Stimulated activated CD4-positive, alpha-beta T cell treated with anti-CD3 and anti-CD28 coated beads, Interleukin-15, amount 100 ng/mL, for 48 hours (primary cell): ENCODE measurements around the gene LPO.
A peak's percentile ranks its signal among the peaks of the same experiment; 100 is the strongest.

ENCODE experiments used
- DNase-seq, 2 donors: peaks; one replicate each; pipeline ENCODE4 v3.0.0-alpha.2; 2020; ENCODE audit warnings: low read depth in 2 of 2

LPO gene

DNA sequence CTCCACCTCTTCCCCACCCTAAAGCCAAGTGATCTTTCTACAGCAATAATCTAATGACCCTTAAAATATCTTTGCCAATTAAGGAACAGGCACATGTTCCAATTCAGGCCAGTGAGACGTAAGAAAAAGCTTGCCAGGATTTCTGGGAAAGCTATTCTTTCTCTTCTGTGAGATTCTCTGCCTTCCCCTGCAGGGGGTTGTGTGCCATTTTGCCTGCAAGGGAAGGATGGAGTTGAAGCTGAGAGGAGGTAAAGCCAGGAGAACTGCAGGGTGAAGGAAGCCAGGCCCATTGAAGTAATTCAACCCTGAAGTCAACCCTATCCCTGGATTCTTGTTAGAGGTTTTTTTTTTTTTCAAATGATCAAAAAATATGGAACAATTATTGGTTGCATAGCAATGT is 9.0 kb upstream of the LPO start:
- DNase-seq: no peak

DNA sequence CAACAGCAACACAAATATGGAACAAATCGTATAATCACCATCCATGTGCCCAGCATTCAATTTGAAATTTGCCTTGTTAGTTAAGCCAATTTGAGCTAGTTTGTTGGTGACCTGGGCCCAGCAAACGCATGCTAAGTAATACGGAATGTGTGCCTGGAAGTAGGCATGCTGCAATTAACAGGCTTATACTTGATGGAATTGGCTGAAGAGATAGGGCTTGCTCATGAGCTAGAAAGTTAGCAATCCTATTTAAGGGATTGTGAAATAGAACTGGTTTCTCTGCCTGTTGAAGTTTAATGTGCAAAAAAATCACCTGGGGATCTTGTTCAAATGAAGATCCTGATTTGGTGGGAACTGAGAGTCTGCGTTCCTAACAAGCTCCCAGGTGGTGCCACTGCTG is 8.5 kb upstream of the LPO start:
- no peak for DNase-seq

DNA sequence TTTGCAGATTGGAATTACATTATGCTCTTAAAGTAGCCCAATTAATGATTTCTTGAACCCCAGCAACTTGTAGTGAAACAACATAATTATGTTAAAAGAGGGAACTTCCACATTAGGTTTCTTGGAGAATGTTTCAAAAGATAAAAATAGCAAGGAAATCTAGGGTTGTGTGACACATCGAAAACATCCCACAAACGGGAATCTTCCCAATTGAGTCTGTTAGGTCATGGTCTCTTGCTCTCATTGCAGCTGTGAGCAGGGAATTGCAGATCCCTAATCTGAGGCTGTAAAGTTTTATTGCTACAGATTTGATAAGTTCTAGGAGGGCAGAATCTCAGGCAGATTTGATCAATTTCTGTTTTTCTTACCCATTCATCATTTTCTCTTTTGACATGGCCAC is 6.7 kb upstream of the LPO start:
- no peak for DNase-seq

GRCh38 chr17:58232707-58233156 is 5.7 kb upstream of the LPO start:
- DNase-seq: peak; percentile 47 to 49

DNA sequence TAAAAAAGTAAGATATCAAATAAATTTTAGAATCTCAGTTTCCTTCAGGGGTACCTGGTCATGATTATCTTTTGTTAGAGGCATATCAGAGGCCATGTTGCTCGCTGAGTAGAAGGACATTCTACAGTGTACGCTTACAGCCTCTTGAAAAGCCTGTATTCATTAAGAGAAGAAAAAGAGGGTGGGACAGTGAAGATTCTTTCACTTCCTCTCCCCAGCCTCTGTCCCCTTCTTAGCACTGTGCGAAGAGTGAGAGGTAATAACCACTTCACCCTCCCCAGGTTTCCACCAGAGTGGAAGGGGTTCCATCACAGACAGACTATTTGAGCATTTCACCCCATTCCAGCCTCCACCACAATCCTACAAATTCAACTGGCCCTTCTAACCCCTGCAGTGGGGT is 4.8 kb upstream of the LPO start:
- DNase-seq: no peak

DNA sequence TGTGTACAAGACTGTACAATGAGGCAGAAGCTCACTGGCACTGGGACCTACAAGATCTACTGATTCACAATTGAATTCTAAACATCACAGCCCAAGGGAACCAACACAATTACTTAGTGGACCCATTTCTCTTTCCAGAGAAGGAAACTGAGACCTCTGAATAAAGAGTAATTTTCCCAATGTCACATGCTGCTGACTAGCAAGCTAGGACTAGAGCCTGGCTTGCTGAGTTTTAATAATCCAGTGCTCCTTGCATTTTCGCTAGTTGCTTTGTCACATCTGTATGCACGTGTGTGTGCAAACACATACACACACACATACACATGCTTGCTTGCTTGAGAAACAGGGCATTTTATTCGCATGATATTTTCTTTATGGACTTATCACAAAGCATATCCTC is 3.9 kb upstream of the LPO start:
- DNase-seq: no peak

- no peak for DNase-seq
Observed at GRCh38 chr17:58235821-58236220, 2.6 kb upstream of the LPO start.

- DNase-seq: no peak
Observed at GRCh38 chr17:58236394-58236793, 2.0 kb upstream of the LPO start.

- DNase-seq: no peak
Observed at GRCh38 chr17:58239987-58240386, 1.6 kb downstream of the LPO start.

DNA sequence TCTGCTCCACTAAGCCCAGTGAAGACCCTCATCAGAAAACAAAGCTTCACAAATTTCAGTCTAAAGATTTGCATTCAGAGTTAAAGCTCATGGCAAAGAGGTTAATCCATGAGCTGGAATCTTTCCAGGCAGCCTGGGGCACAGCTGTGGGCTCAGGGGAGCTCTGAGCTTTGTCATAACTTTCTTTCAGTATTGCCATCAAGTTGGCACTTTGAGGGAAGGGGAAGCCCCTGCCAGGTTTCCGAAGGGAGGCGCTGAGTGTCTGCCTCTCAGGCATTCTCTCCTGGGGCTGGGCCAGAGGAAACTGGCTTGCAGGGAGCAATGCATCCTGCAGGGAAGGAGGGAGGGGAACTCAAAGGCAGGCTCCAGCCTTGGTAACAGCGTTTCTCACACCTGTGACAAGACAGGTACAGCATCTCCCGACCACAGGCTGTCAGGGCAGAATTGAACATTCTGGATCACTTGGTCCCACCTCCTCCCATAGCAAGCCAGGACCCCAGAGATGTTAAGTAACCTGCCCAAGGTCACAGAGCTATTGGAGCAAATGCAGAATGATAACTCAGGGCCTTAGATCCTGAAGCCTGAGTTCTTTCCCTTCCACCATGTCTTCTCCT is 3.9 kb downstream of the LPO start:
- DNase-seq: peak in 1 of 2 donors; percentile 15

- no peak for DNase-seq
Observed at GRCh38 chr17:58244963-58245362, 6.6 kb downstream of the LPO start.

DNA sequence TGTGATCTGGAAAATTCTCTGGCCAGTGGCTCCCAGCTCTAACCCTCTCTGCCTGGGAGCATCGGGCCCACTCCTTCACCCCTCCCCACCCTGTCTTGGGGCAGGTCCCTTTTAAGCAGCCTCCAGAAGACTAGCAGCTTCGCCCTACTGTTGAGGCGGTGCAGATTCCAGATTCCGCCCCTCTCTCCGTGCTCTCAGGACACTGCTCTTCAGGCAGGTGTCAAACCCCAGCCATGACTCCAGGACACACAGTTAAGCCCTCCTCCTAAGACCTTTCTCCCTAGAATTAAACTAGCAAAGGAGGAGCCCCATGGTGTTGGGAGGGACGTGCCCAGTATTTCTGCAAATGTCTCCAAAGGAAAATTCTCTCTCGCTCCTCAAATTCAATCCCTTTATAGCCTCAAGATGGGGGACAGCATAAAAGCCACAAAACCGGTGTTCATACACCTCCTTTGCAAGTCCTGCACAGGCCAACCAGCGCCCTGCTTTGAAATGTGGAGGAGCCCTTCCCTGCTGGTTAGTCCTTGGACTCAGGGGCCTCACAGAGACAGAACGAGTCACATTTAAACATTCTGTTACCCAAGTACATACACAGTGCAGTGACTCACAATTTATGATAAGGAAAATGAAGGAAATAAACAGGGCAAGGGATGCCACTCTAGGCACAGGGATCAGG is 7.2 kb downstream of the LPO start:
- no peak for DNase-seq

DNA sequence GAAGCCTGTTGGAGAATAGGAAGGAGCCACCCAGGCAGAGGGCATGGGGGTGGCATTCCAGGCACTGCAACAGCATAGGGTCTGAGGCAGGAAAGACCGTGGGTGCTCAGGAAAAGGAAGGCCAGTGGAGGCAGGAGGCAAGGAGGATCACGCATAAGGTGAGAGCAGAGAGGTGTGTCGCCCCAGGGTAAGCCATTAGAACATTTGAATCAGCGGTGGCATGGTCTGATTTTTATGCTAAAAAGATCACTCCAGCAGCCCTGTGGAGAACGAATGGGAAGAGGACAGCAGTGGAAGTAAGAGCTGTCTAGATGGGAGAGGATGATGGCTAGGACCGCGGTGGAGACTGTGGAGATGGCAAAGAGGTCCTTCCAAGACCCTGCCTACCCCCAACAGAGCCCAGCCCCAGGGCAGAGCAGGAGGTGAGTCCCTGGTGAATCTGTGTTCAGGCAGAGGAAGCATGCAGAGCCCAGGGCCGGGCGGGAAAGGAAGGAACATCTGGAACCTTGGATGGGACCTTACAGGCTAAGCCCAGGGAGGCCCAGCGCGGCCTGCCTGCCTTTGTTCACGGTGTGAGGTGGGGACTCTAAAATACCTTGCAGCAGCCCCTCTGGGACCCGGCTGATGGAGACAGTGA is 7.8 kb downstream of the LPO start:
- no peak for DNase-seq

DNA sequence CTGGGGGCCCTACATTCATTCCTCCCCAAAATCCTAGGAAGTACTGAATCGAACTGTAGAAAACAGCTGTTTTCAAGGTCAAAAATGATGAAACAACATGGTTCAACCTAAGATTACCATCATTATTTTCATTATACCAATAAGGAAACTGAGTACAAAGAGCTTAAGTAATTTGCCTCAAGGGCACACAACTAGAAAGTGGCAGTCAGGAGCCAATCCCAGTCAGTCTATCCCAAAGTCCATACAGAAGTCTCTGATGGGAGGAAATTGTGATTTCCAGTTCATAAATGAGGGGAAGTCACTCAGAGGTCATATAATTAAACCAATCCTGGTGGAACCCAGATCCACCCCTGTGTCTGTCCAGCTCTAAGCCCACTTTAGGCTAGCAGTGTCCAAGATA is 8.4 kb downstream of the LPO start:
- DNase-seq: no peak

GRCh38 chr17:58247511-58248363 is 9.4 kb downstream of the LPO start:
- no peak for DNase-seq

DNA sequence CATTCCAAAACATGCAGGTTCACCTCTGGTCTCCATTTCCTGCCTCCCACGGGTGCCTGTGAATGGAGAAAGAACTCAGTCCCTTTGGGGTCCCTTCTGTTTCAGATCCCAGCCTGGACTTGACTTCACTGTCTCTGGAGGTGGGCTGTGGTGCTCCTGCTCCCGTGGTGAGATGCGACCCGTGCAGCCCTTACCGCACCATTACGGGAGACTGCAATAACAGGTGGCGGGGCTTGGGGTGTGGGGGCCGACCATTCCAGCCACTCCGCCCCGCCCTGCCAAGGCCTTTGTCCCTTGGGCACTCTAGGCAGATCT is 10.5 kb downstream of the LPO start:
- no peak for DNase-seq

GRCh38 chr17:58249270-58250133 is 11.1 kb downstream of the LPO start:
- peak; percentile 39 to 63 for DNase-seq

DNA sequence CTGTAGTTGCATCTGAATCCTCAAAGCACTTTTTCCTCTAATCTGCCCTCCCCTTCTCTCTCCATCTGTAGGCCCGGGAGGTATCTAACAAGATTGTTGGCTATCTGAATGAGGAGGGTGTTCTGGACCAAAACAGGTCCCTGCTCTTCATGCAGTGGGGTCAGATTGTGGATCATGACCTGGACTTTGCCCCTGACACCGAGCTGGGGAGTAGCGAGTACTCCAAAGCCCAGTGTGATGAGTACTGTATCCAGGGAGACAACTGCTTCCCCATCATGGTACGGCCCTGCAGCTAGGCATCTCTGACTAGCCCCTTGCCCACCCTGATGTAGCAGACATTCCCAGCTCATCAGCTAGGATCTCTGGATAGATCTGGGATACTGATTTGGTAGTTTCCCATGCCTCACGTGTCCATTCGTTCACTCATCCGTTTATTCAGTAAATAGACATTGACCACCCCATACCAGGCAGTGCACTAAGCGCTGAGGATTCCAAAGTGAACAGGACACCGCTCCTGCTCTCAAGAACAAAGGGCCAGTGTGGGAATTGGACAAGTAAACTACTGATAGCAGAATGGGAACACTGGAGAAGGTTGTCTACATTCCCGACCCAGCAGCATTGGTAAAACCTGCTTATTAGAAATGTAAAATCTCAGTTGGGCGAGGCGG is 12.1 kb downstream of the LPO start:
- no peak for DNase-seq

DNA sequence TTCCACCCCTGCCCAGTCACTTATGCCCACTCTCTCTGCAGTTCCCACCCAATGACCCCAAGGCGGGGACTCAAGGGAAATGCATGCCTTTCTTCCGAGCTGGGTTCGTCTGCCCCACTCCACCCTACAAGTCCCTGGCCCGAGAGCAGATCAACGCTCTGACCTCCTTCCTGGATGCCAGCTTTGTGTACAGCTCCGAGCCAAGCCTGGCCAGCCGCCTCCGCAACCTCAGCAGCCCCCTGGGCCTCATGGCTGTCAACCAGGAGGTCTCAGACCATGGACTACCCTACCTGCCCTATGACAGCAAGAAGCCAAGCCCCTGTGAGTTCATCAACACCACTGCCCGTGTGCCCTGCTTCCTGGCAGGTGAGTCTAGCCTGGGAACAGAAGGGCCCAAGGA is 13.8 kb downstream of the LPO start:
- DNase-seq: no peak

- DNase-seq: no peak
Observed at GRCh38 chr17:58253082-58253481, 14.7 kb downstream of the LPO start.

GRCh38 chr17:58254803-58255202 is 16.4 kb downstream of the LPO start:
- no peak for DNase-seq
